H1 (cell line): ENCODE measurements around the gene CP. TPM values are rescaled to one million over a fixed set of nuclear protein-coding genes. Genes with fewer than 3 reads are reported as not detected.

Experiments
- USF2 ChIP-seq: IDR thresholded peaks from 2 replicates; pipeline ENCODE4 v1.6.1; 2011; ENCODE audit warnings: low read length, improper control_type of control experiment
- polyA plus RNA-seq, 7 experiments: library from polyadenylated mRNA; depleted of rRNA in 3 of 7; stranded (reverse) in 5 of 7; unstranded in 2 of 7; fragments of >200 nt in 5 of 7; fragments of 200-250 nt in 2 of 7; gene quantifications; 1 replicate in 5 of 7; 2 replicates in 1 of 7; 4 replicates in 1 of 7; pipeline versions ENCODE4 v1.2.1 to v1.2.3, GENCODE V29; 2011 to 2013; ENCODE audit warnings: missing spikeins in 2 of 7, mixed read lengths in 2 of 7
- total RNA-seq: library from RNA; stranded (reverse); fragmentation: NEBNext Ultra II Directional; extraction: Animal tissue kit (Norgen Biotek cat#: 25700); gene quantifications from 2 replicates; pipeline ENCODE4 v1.2.1, GENCODE V29; 2021

CP gene
- total and polyA plus RNA-seq, 2 of the 8 experiments (the other 6 are each of a cell fraction or from before 2014, with no cell fraction given) = 0.32 to 2.6 TPM

GRCh38 chr3:149243540-149243939, 21.9 kb upstream of the CP start (continued):
- TF ChIP-seq USF2 = no peak
- TF ChIP-seq, all 59 proteins: peak for 0
